GM19043 (cell line): Measurements from ENCODE around the gene SYT6.

Experiments used
- ATAC-seq: cut with Tn5 transposase; IDR thresholded peaks from one replicate; pipeline ENCODE4 v1.9.1; 2021; ENCODE audit warnings: low read depth; ENCODE audit not compliant: unreplicated experiment

SYT6 gene

DNA sequence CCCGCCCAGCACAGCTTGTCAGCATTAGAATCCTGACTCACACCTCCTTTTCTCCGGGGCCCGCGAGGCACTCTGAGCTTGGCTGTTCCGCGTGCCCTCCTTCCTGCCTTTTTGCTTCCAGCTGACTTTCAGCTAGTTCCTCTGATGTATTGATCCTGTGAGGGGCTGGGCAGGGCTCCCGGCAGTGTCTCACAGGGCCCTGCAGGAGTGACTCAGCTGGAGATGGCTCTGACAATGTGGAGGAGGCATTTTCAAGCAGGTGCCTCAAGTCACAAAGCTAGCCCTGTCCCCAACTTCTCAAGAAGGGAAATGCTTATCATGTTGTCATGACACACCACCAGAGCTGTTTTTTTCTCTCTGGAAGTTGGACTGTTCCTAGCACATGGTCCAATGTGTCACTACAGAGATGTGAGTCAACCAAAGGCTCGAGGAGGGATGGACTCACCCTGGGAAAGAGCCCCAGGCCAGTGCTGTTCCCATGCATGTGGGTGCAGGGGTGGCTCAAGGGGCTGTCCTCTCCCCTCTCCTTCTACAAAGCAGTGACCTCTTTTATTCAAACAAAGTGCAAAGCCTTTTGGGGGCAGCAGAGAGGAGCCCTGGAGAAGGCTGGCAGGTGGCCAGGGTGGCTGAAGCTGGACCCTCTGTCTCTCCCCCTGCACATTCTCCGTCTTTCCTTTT is 30.6 kb downstream of the SYT6 start:
- no peak for ATAC-seq

DNA sequence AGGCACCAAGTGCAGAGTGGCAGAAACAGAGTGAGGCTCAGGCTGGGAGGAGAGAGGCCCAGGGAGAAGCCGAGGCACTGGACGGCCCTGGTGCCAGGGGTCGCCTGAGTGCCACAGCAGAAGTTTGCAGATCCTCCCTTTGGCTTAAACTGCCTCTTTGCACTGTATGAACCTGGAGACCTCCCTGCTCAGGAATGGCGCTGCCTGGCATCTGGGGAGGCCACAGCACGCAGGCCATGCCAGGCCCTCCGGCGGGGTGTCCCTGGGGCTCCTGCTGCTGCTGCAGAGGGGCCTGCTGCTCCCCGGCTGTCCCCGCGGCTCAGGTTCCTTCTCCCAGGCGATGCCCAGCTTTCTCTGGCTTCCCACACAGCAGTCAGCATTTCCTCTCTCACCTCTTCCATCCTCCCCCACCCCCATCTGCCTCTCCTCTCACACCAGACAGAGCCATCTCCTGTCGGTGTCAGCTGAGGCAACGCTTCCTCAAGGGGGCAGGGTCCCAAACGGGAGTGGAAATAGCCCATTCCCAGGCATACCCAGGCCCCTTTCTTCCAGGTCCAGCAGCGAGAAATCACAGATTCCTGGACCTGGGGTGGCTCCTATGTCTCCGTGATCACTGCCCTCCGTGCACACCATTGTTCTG is 35.2 kb downstream of the SYT6 start:
- ATAC-seq, result no peak

DNA sequence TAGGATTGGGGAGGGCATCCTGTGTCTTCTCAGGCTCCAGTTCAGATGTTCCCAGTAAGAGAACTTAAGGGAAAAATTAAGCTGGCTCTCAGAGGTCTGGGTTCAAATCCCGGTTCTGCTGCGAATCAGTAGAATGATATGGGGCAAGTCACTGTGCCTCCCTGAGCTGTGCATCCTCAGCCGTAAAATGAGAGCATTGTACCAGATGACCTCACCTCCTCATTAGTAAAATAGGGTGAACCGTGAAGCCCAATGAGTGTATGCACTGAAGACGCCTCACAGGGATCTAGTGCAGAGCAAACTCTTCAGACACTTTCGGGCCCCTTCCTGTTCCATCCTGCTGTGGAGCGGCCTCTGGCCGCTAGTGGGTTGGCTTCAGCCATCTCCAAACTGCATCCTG is 36.0 kb downstream of the SYT6 start:
- no peak for ATAC-seq

DNA sequence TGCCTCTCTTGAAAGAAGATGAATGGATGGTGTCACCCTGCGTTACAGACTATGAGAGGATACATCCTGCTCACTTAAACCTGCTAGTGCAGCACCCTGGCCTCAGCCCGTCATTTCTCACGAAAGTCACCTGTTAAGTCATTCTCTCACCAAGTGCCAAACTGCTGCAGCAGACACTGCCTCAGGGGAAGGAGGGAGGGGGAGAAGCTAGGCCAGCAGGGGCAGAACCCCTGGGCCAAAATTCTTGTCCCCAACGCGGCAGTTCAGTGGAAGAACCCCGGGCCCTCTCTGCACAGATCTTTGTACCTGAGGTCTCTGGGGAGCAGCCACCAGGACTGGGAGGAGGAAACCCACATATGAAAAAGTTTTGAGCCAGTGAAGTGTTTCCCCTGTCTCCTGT is 37.6 kb downstream of the SYT6 start:
- ATAC-seq, result no peak

DNA sequence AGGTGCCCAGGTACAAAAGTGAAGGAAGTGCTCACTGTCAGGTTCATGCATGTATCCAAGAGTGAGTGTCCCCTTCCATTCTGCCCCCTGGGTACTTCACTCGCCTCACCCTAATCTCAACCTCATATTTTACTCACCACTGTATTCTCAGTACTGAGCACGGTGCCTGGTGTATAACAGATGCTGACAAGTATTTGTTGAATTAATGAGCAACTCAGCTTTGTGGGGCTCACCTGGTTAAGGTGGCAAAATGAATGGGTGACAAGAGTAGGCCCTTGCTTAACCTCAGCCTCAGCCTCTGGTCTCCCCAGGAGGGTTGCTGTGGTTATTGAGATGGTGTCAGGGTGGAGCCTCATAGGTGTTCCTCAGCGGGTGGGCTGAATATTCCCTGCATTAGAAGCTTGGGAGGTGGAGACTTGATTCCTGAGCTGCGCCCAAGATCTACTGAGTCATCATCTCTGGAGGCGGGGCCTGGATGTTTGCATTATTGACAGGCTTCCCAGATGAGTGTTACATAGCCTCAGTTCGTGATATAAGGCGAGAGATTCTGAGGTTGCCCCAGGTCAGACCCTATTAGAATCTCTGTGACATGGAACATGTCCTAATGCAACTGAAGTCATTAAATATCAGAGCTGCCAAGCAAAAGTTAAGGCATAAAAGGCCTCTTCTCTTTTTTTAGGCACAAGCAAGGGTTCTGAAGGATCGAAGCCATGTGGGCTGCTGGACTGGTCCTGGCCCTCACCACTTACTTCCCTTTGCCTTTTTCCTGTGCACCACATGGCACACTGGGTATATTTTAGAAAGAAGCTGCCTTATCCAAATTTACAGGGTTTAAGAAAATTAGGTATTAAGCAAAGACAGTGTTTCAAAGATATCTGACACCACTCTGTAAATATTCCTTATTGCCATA is 39.2 kb downstream of the SYT6 start:
- no peak for ATAC-seq

DNA sequence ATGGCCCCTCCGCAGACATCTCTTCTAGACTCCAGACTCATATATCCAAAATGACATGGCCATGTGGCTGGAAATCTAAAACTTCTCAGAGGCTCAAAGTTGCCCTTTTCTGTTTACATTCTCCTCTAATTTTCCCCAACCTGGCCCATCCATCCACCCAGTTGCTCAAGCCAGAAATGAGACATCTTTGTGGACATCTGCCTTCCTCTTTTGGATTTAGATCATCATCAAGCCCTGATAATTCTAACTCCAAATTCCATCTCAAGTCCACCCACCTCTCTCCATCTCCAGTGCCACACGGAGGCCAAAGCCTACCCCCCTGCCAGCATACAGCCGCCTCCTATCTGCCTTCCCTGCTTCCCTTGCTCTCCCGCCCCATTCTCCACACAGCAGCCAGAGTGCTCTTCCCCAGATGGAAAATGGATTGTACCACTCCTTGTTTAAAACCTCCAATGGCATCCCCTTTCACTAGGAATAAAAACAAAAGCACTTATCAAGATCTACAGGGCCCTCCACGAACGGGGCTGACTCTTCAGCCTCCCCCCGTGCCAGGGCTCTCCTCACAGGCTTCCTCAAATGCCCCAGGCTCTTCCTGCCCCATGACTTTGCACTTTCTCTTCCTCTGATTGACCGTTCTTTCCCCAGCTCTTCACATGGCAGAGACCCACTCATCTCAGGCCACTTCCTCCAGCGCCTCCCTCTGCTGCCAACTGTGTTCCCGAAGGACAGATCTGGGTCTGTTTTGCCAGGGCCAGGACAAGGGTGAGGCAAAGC is 40.1 kb downstream of the SYT6 start:
- ATAC-seq, result no peak

DNA sequence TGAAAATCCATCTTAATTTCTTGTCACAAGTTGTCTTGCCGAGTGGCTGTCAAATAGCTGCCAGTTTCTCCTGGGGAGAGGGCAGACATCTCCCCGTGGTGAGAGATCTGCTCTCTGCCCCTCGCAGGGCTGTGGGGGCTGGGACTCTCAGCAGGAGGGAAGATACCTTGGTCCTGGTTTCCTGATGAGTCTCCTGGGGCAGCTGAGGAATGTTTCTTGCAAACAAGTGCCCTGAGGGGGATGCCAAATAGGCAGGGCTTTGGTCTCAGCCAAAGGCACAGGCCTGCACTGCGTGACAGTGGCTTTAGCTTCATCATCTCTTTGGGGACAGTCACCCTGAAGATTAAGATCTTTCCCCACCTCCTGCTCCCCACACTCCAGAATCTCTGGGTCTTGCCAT is 40.9 kb downstream of the SYT6 start:
- no peak for ATAC-seq

DNA sequence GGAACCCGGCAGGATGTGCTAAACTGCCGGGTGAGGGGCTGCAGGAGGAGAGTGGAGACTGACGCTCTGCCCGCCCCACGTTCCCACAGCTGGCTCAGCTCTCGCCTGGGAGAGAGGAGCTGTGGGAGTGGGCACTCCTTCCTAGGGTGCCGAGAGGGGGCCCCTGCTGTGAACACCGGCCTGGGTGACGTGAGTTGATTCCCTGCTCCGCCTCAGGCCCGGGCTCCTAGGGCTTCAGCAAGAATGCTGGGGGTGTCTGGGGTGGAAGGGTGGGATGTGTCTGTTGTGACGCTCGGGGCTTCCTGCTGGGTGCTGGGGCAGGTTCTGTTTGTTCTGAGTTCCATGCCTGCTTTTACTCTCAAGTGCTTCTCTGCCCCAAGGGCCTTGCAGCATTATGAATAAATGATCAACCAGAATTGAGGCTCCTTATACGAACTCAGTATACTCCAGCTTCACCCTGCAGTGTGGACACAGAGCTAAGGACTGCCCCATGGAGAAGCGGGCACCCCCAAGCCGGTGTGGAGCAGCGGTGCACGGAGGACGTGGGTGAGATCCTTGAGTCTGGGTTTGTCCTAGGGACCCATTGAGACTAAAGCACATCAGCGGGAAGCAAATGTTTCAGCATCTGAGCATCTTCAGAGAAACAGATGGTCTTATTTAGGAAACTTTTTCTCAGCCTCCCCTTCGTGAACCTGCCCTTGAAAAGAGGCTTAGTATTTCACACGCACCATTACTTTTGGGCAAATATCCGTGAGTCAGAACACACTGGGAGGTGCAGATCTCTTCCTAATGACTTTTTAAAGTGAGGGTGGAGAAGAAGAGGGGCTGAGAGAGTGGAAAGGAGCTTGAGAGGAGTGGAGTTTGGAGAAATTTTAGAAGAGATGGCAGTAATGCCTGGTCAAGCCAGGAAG is 41.7 kb downstream of the SYT6 start:
- ATAC-seq, result no peak

DNA sequence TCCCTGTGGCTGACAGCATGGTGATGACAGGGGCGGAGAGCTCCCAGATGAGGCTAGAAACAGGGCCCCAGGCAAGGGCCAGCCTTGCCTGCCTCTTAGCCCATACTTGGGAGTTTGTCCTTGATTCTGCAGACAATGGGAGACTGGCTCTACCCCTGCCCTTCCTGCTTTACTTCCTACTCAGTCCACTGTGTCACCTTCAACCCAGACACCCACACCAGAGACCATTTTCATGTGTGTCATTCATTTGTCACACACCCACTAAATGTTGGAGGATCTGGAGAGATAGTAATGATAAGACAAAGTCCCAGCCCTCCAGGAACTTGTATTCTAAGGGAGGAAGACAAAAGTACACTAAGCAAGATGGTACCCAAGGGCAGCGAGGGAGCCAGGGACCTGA is 43.7 kb downstream of the SYT6 start:
- ATAC-seq, result no peak

DNA sequence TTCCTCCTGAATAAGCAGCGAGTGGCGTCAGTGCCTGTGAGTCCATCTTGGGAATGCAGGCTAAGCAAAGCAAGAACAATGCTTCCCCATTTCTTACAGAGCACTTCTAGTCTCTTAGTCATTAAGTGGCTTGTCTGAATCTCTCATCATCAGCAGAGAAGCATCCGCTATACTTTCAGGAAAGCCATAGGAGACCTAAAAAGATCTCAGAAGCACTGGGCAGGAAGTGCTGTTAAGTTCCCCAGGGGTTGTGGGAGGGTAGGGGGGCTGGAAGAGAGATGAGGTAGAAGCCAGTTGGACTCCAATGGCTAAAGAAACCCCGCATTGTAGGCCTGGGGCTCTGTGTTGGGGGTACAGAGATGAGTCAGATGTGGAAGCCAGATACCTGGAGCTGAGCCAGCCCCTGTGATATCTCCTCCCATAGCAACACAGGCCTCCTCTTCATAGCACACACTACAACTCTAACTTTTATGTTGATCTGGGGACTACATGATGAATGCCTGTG is 44.9 kb downstream of the SYT6 start:
- peak; percentile 87 for ATAC-seq

DNA sequence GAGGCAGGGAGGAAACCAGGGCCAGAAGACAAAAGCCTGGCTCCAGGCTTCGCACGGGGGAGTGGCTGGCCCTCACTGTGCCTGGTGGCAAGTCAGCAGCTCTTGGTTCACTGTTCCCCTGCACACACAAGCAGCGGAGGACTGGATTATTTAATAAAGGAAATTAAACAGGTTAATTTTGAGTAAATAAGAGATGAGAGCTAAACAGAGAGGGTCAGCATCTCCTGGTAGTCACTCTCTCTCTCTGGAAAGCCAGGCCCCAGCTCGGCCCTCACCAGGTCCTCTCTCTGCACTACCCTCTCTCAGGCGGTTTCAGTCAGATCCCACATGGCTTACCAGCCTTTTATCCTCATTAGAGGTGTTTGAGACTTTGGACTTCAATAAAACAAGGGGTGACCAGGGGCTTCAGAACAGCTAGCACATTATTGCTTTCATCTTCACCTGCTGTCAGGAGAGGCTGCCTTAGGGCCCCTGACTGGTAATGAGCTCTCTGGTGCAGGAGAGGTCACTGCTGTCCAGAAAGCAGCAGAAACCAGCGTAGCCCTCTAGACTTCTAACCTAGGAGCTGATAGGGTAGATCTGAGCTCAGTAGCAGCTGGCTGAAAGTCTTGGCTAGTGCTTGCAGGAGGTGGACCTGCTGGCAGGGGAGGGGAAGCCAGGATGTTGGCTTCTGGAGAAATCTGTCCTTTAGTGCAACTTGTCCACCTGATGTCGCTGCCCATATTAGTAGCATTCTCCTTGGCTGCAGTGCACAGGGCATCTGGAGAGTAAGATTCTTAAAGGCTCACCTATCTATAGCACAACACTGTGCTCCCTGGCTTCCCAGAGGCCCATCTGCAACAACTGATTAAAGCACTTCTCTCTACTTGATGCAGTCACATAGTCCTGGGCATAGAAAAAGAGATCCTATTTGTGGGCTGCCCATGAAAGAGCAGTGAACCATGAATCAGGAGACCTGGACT is 45.9 kb downstream of the SYT6 start:
- no peak for ATAC-seq

DNA sequence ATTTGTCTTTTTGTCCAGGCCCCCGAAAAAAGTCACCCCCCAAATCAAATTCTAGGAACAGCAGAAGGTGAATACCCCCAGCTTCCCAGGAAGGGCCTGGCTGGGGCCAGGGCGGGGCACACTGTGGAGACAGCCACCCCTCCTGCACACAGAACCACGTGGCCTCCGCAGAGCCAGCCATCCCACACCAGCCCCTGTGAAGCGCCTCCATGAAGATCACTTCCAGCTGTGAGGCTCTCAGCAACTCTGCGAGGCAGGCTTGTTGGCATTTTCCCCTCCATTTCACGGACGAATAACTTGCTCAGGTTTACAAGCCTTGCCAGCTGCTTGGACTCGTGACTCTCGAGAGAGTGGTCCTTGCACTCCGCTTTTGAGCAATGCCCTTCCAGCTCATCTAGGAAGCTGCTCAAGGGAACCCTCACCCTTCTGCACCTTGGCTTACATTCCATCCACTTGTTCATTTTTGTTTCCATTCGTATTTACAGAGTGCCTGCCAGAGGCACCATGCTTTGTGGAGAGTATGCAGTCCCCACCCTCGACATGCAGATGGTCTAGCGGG is 48.2 kb downstream of the SYT6 start:
- no peak for ATAC-seq

DNA sequence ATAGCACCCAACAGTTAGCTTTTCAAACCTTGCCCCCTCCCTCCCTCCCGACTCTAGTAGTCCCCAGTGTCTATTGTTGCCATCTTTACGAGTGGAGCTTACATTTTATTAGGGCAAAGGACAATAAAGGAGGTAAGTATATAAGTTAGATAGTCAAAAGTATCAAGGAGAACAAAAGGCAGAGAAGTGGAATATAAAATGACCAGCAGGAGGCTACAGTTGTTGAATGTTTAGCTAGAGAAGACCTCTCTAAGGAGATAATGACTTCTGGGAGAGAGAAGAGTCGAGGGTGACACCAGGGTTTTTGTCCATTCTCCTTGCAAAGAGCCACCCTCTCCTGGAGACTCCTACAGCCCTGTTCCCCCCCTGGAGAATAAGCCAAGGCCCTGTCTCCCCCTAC is 48.7 kb downstream of the SYT6 start:
- ATAC-seq, result no peak

DNA sequence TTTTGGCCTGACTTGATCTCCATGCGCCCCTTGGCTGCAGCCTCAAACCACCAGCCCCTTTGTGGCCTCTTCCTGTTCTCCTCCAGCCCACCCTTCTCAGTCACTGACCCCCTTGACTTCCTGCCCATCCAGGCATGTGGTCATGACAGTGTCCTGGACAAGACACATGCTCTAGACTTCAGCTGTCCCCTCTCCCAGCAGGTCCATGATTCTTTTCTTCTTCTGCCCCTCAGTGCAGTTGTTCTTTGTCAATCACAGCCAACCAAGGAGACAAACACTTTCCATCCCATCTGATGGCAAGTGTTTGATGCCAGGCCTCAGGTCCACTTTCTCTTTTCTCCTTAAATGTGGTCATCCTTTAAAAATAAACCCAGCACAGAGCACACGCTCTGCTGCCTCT is 49.7 kb downstream of the SYT6 start:
- no peak for ATAC-seq

DNA sequence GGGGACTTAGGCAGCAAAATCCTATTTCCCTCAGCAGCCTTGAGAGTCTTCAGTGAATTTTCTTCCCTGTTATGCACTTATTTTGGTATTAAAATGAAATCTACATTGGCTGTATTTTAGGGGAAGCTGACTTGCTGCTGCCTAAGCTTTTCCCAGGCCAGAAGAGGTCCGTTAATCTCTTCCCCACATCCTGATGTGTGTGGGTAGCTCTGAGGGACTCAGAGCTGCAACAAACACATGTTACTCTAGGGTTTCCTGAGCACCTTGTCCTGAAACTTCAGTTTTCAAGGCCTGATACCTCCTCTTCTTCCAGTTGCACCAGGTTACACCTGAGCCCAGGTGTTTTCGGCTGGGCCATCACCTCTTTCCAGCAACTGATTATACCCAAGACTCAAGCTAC is 51.5 kb downstream of the SYT6 start:
- ATAC-seq, result no peak

DNA sequence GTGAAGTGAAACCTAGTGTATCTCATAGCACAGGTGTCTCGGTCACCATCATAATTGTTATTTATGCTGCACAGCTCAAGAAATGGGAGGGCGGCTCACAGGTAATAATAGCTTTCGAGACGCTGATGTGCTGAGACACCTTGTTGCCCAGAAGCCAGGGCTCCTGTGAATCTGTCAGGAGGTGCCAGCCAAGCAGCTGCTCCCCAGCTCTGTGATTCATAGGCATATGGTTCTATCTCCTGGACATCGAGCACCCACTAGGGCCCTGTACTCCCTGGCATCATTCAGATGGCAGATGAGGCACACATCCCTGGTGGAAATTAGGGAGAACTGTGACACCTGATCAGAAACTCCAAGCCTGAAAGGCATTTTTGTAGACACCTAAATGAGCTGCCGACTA is 53.5 kb downstream of the SYT6 start:
- ATAC-seq, result no peak

DNA sequence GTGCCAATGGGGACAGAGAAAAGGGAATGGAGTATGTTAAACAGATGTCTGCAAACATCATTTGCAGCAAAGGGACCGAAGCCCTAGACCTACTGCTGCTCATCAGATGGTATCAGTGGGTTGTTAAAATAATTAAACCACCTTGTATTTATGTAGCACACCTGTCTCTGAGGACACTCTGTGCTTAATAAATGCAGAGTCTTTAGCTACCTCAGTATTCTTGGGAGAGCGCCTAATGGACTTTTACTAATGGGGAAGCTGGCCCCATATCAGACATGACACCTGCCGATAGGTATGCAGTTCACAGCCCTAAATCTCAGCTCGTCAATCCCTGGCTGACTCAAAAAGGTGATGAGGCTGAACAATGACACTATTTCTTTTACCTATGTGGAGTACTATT is 54.4 kb downstream of the SYT6 start:
- ATAC-seq, result no peak

DNA sequence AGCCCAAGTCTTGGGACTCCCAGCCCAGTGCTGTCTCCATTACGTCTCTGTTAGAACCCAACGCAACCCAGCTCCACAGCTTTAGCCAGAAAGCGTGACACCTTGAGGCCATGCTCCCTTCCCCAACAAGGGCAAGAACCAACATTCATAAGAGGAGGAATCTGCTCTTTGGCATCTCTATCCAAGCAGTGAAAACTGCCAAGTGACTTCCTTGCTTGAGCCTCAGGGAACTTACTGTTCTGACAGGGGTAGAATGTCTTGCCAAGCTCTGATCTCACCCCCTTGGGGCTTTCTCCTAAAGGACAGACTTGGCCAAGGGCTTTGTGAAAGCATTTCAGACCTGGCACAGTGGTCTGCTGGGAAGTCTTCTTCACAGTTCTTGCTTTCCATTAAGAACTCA is 56.6 kb downstream of the SYT6 start:
- no peak for ATAC-seq
